Measurements from ENCODE around the gene CYP2S1. TPM values are rescaled to one million over a fixed set of nuclear protein-coding genes. Genes with fewer than 3 reads are reported as not detected.
"Not testable (repeated sequence)": the region's sequence is repeated elsewhere in the genome, so short reads cannot be mapped to it uniquely, and the experiment has no call there.

Gene CYP2S1
- total RNA-seq, 8 experiments from 2014 or later: 0.13 to 2.2 (median 1.00) TPM; not detected in 1

DNA sequence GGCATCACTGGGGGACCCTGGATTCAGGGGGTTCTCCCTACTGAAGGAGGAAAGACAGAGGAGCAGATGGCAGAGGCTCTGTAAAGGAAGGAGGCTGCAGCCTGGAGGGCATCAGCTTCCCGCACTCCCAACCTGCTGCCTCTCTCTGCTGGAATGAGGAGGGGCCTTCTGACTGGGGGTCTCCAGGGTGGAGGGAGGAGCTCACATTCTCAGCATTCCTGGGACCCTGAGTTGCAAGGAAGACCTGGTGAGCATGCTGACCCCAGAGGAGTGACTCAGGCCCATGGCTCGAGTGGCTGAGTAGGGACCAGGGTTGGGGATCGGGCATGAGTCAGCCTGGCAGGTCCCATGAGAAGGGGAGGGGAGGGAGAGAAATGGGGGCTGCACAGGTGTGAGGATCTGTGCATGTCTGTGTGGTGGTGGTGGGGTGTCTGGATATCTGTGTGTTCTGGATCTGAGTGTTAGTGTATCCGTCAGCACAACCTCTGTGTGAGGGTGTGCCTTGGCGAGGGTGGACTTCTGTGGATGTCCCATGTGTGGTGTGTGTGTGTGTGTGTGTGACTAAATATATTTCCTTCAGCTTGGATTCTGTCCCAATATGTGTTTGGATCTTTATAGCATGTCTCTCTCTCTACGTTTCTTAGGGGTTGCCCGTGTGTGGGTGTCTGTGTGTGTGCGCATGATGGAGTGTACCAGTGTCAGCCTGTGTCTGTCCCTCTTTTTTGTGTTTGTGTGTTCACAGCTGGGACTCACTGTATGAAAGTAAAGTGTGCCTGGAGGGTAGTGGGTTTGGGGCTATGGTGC is 30.6 kb downstream of the CYP2S1 start:
- Histone ChIP-seq H3K4me3 (no peak overlapping the region), H3K27ac (no peak overlapping the region), H3K4me1 (replicated peaks in 1 of 2) (peaks cover 7 to 19% of the 10 kb centered on the region in 2 donors)
- WGBS, 10 experiments: 0 to 90% (median 40%) methylated on average over 1 to 2 of the region's 8 CpGs; no CpG with 5 or more reads in 5 of the 10 experiments
- in situ Hi-C loops (cut with MboI; ENCODE audit: low pct_unique_long_range_greater_than_20kb in 2 of 9, low sequenced_read_pairs in 9 of 9, unreplicated experiment in 9 of 9): no loop called here
- peak in 2 of 8 experiments; percentile 3 to 9 for ATAC-seq (replicated peaks in 6 of 8)

DNA sequence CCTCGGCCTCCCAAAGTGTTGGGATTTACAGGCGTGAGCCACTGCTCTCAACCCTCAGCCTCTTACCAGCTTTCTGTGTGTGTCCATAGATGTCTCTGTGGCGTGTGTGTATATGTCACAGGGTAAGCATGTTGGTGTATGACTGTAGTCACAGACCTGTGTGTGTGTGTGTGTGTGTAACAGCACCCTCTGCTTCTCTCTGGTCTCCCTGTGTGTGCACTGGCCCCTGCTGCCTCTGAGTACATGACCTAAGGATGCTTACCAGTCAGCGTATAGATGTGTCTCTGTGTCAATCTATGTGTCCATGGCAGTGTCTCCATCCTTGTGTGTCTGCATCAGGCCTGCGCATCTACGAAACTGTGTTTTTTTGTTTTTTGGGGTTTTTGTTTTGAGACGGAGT is 31.6 kb downstream of the CYP2S1 start:
- H3K4me1 ChIP-seq (replicated peaks in 1 of 2): peaks cover 7 to 15% of the 10 kb centered on the region in 2 donors
- no peak overlapping the region for H3K4me3 ChIP-seq
- in situ Hi-C loops (cut with MboI; ENCODE audit: low pct_unique_long_range_greater_than_20kb in 2 of 9, low sequenced_read_pairs in 9 of 9, unreplicated experiment in 9 of 9): no loop called here
- H3K27ac ChIP-seq: no peak overlapping the region
- no peak for ATAC-seq (replicated peaks in 6 of 8)
- WGBS, 10 experiments: 86 to 100% (median 92%) methylated on average over 1 to 6 of the region's 7 CpGs; no CpG with 5 or more reads in 5 of the 10 experiments

DNA sequence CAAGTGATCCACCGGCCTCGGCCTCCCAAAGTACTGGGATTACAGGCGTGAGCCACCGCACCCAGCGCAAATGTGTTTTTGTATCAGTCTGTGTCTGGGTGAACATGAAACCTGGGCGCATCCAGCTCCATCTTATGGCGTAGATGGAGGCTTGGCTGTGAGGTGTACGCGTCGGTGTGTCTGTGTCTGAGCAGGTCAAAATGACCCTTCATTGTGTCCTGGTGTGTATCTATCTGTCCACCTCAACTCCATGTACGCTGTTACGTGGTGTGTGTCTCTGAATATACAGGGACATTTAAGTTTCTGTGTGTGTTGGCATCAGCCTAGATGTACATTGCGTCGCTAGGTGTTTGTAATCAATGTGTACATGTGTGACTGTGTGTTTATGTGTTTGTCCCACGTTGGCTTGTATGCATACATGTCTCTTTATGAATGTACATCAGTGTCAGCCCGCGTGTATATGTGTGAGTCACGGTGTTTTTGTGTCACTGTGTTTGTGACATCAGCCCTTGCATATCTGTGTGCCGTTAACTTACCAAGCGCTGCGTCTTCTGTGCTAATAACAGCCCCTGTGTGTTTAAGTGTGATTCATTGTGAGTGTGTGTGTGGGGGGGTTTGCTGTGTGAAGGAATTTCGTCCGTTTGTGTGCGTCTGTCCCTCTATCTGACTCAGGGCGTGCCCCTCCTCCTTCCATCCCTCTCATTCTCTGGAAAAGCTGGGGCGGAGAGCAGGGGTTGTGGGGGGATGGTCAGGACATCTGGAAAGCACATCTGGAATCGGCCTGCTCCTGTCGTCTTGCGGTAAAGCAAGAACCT is 32.4 kb downstream of the CYP2S1 start:
- in situ Hi-C loops (cut with MboI; ENCODE audit: low pct_unique_long_range_greater_than_20kb in 2 of 9, low sequenced_read_pairs in 9 of 9, unreplicated experiment in 9 of 9): no loop called here
- WGBS, 10 experiments: 0 to 100% (median 37%) methylated on average over 1 to 10 of the region's 29 CpGs; no CpG with 5 or more reads in 2 of the 10 experiments
- Histone ChIP-seq H3K4me3 (peak overlapping the region; percentile 16 to 35 (median 24)), H3K4me1 (replicated peaks in 1 of 2) (peaks cover 7 to 15% of the 10 kb centered on the region in 2 donors), H3K27ac (peak overlapping the region; percentile 25 to 77)
- ATAC-seq (replicated peaks in 6 of 8): peak; percentile 62 to 76 (median 69)

GRCh38 chr19:41226053-41226873 is 33.2 kb downstream of the CYP2S1 start:
- peak; percentile 67 to 91 (median 81) for ATAC-seq (replicated peaks in 6 of 8)
- in situ Hi-C loops (cut with MboI; ENCODE audit: low pct_unique_long_range_greater_than_20kb in 2 of 9, low sequenced_read_pairs in 9 of 9, unreplicated experiment in 9 of 9): no loop called here
- H3K4me3 ChIP-seq: peak overlapping the region; percentile 16 to 35 (median 24)
- WGBS, 10 experiments: 0 to 73% (median 32%) methylated on average over 2 to 17 of the region's 67 CpGs; no CpG with 5 or more reads in 2 of the 10 experiments
- peak overlapping the region in 1 of 2 donors; percentile 77 for H3K27ac ChIP-seq
- peaks cover 7 to 15% of the 10 kb centered on the region in 2 donors for H3K4me1 ChIP-seq (replicated peaks in 1 of 2)

DNA sequence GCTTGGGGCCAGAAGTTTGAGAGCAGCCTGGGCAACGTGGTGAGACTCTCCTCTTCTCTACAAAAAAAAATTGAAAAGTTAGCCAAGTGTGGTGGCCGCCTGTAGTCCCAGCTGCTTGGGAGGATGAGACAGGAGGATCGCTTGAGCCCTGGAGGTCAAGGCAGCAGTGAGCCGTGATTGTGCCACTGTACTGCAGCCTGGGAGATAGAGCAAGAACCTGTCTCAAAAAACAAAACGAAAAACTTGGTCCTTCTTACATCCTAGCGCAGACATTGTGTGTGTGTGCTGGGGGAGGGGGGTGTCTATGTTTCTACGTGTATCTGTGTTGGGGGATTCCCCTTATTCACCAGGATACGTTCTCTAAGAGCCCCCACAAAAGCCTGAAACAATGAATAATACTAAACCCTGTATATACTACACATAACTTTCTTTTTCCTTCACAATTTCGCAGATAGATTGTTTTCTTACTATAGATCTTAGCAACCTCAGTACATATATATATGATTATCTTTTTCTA is 33.9 kb downstream of the CYP2S1 start:
- in situ Hi-C loops (cut with MboI; ENCODE audit: low pct_unique_long_range_greater_than_20kb in 2 of 9, low sequenced_read_pairs in 9 of 9, unreplicated experiment in 9 of 9): no loop called here
- Histone ChIP-seq H3K4me1 (replicated peaks in 1 of 2) (peaks cover 7 to 15% of the 10 kb centered on the region in 2 donors), H3K4me3 (peak overlapping the region in 2 of 5 donors; percentile 16 to 35), H3K27ac (peak overlapping the region in 1 of 2 donors; percentile 77)
- ATAC-seq (replicated peaks in 6 of 8): no peak
- 57 to 100% (median 75%) methylated on average over 1 to 7 of the region's 9 CpGs for WGBS, 10 experiments

DNA sequence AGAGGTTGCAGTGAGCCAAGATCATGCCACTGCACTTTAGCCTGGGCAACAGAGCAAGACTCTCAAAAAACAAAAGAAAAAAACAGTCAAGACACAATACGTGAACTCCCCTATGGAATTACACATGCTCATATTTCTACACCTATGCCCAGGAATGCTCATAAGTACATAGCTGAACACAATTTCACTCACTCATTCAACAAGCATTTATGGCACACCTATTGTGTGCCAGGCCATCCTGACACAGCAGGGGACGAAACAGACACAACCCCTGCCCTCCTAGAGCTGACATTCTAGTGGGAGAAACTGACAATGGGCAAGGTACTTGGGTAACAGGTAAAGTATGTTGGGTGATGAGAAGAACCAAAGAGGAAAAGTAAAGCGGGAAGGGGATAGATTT is 35.5 kb downstream of the CYP2S1 start:
- in situ Hi-C loops (cut with MboI; ENCODE audit: low pct_unique_long_range_greater_than_20kb in 2 of 9, low sequenced_read_pairs in 9 of 9, unreplicated experiment in 9 of 9): no loop called here
- WGBS, 10 experiments: 40 to 100% (median 88%) methylated on average over 1 to 3 of the region's 3 CpGs; no CpG with 5 or more reads in 3 of the 10 experiments
- H3K4me3 ChIP-seq: no peak overlapping the region
- H3K27ac ChIP-seq: no peak overlapping the region
- no peak for ATAC-seq (replicated peaks in 6 of 8)
- H3K4me1 ChIP-seq (replicated peaks in 1 of 2): peaks cover 7 to 15% of the 10 kb centered on the region in 2 donors

DNA sequence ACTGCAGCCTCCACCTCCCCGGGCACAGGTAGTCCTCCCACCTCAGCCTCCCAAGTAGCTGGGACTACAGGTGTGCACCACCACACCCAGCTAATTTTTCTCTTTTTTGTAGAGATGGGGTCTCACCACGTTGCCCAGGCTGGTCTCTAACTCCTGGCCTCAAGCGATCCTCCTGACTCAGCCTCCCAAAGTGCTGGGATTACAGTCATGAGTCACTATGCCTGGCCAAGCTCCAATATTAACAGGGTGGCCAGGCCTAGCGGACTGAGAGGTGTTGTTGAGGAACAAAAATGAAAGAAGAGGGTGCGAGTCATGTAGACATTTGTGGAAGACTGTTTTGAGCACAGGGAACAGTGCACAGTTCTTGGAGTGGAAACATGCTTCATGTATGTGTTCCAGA is 36.3 kb downstream of the CYP2S1 start:
- H3K4me3 ChIP-seq; in situ Hi-C loops (cut with MboI; ENCODE audit: low pct_unique_long_range_greater_than_20kb in 2 of 9, low sequenced_read_pairs in 9 of 9, unreplicated experiment in 9 of 9); H3K27ac ChIP-seq; ATAC-seq (replicated peaks in 6 of 8): not testable (repeated sequence)
- WGBS, 10 experiments: 58 to 100% (median 90%) methylated on average over 1 to 5 of the region's 5 CpGs; no CpG with 5 or more reads in 1 of the 10 experiments
- H3K4me1 ChIP-seq (replicated peaks in 1 of 2): peaks cover 7 to 15% of the 10 kb centered on the region in 2 donors

DNA sequence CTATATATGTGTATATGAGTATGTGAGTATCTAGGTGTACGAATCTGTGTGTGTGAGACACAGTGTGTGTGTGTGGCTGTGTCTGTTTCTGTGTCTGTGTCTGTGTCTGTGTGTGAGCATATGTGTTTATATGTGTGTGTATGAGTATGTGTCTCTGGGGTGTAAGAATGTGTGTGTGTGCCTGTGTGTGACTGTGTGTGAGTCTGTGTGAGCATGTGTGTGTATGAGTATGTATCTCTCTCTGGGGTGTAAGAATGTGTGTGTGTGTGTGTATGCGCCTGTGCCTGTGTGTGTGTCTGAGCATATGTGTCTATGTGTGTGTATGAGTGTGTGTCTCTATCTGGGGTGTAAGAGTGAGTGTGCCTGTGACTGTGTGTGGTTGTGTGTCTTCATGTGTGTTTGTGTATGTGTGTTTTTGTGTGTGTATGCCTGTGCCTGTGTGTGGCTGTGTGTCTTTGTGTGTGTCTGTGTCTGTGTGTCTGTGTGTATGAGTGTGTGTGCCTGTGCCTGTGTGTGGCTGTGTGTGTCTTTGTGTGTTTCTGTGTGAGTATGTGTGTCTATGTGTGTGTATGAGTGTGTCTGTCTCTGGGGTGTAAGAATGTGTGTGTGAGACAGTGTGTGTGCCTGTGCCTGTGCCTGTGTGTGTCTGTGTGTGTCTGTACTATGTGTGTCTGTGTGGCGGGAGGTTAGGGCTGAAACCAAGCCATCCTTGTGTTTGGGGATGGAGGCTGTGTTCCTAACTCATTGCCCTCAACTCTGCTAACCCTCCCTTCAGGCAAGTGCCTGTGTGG is 37.2 kb downstream of the CYP2S1 start:
- Histone ChIP-seq H3K27ac (no peak overlapping the region), H3K4me1 (replicated peaks in 1 of 2) (peaks cover 7 to 14% of the 10 kb centered on the region in 2 donors), H3K4me3 (no peak overlapping the region)
- ATAC-seq (replicated peaks in 6 of 8): no peak
- 70 to 100% (median 100%) methylated on average over 1 to 2 of the region's 3 CpGs; no CpG with 5 or more reads in 6 of the 10 experiments for WGBS, 10 experiments
- in situ Hi-C loops (cut with MboI; ENCODE audit: low pct_unique_long_range_greater_than_20kb in 2 of 9, low sequenced_read_pairs in 9 of 9, unreplicated experiment in 9 of 9): no loop called here

GRCh38 chr19:41232686-41233085 is 39.7 kb downstream of the CYP2S1 start:
- in situ Hi-C loops (cut with MboI; ENCODE audit: low pct_unique_long_range_greater_than_20kb in 2 of 9, low sequenced_read_pairs in 9 of 9, unreplicated experiment in 9 of 9): no loop called here
- WGBS, 10 experiments: 82 to 100% (median 95%) methylated on average over 1 to 7 of the region's 8 CpGs
- Histone ChIP-seq H3K4me3 (no peak overlapping the region), H3K4me1 (replicated peaks in 1 of 2) (no peaks in the 10 kb centered on the region), H3K27ac (no peak overlapping the region)
- ATAC-seq (replicated peaks in 6 of 8): no peak

GRCh38 chr19:41233748-41234240 is 40.8 kb downstream of the CYP2S1 start:
- 40 to 80% (median 62%) methylated on average over 1 to 2 of the region's 4 CpGs; no CpG with 5 or more reads in 6 of the 10 experiments for WGBS, 10 experiments
- Histone ChIP-seq H3K4me1 (replicated peaks in 1 of 2) (no peaks in the 10 kb centered on the region), H3K4me3 (no peak overlapping the region), H3K27ac (no peak overlapping the region)
- in situ Hi-C loops (cut with MboI; ENCODE audit: low pct_unique_long_range_greater_than_20kb in 2 of 9, low sequenced_read_pairs in 9 of 9, unreplicated experiment in 9 of 9): no loop called here
- ATAC-seq (replicated peaks in 6 of 8): no peak

DNA sequence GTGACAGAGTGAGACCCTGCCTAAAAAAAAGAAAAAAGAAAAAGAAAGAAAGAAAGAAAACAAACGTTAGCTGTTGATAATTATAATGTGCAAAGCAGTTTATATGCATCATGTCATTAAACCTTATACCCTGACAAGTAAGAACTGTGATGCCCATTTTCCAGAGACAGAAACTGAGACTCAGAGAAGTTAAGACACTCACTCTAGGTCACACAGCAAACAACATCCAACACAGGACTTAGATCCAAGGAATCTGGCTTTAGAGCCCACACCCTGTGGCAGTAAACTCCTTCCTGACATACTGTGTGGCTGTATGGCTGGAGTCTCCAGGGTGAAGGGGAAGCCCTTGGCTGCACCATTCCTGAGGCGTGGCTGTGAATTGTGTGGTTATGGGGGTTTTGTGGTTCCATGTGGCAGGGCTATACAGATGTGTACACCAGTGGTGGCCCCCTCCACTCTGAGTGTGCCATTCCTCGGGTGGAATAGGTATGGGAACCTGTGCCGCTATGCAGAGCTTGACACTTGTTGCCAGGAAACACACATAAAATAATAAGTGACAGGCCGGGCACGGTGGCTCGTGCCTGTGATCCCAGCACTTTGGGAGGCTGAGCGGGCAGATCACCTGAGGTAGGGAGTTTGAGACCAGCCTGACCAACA is 41.6 kb downstream of the CYP2S1 start:
- H3K27ac ChIP-seq: no peak overlapping the region
- 47 to 100% (median 77%) methylated on average over 1 to 5 of the region's 8 CpGs for WGBS, 10 experiments
- in situ Hi-C loops (cut with MboI; ENCODE audit: low pct_unique_long_range_greater_than_20kb in 2 of 9, low sequenced_read_pairs in 9 of 9, unreplicated experiment in 9 of 9): no loop called here
- no peak for ATAC-seq (replicated peaks in 6 of 8)
- H3K4me3 ChIP-seq: no peak overlapping the region
- H3K4me1 ChIP-seq (replicated peaks in 1 of 2): no peaks in the 10 kb centered on the region

All from motor neuron (in vitro differentiated cells).